ENCODE data around the gene ABCB6. TPM values are rescaled to one million over a fixed set of nuclear protein-coding genes. Genes with fewer than 3 reads are reported as not detected.

ABCB6 gene
- total RNA-seq, 4 donors from 2014 or later = 22.1 to 45.3 (median 31.6) TPM

GRCh38 chr2:219245899-219246230 lies 27.1 kb upstream of the ABCB6 start:
- Histone ChIP-seq H3K9me3 (no peaks in the 10 kb centered on the region), H3K4me3 (peak overlapping the region; percentile 58 to 87 (median 82)), H3K36me3 (peaks cover 8 to 34% (median 11%) of the 10 kb centered on the region in 3 donors), H3K27ac (peak overlapping the region; percentile 93 to 96 (median 95)), H3K4me1 (peaks cover 43 to 64% (median 54%) of the 10 kb centered on the region in 3 donors), H3K27me3 (no peaks in the 10 kb centered on the region)
- intact Hi-C loops (cut with DNase I) = no loop called here
- no peak for DNase-seq
- WGBS, 2 donors = 7 to 19% methylated on average over 4 to 6 of the region's 10 CpGs
- TF ChIP-seq CTCF (IDR thresholded peaks at IDR 0.05) (no peak), POLR2A (IDR thresholded peaks at IDR 0.05) (no peak)

- H3K9me3 ChIP-seq = no peaks in the 10 kb centered on the region
- H3K4me3 ChIP-seq = peak within 1 kb of the TSS; percentile 58 to 87 (median 82)
- intact Hi-C loops (cut with DNase I) = no loop called here
- H3K36me3 ChIP-seq = peaks cover 5 to 29% (median 6%) of the 10 kb centered on the region in 3 donors
- no peaks in the 10 kb centered on the region for H3K27me3 ChIP-seq
- H3K27ac ChIP-seq = peak within 1 kb of the TSS; percentile 93 to 96 (median 95)
- 0% methylated on average over 4 of the region's 46 CpGs; no CpG with 5 or more reads in 1 of the 2 donors for WGBS, 2 donors
- TF ChIP-seq CTCF (IDR thresholded peaks at IDR 0.05) (peak in 3 of 6 experiments; percentile 4 to 19 (median 7)), POLR2A (IDR thresholded peaks at IDR 0.05) (peak in 3 of 4 donors; percentile 34 to 88 (median 64))
- peak; percentile 68 for DNase-seq
- H3K4me1 ChIP-seq = peaks cover 38 to 58% (median 49%) of the 10 kb centered on the region in 3 donors
Measured at GRCh38 chr2:219245148-219245898, 26.6 kb upstream of the ABCB6 start, which contains the start of the genes GLB1L and STK16. GLB1L (minus strand) TSS chr2:219245444; CDS start chr2:219243573, 1,871 bp downstream. STK16 (plus strand) TSS chr2:219245479; CDS start chr2:219246000, 521 bp downstream.

GRCh38 chr2:219244789-219245147 lies 26.0 kb upstream of the ABCB6 start:
- TF ChIP-seq CTCF (IDR thresholded peaks at IDR 0.05) (no peak), POLR2A (IDR thresholded peaks at IDR 0.05) (no peak)
- DNase-seq = no peak
- 35 to 46% methylated on average over 4 of the region's 6 CpGs for WGBS, 2 donors
- no peaks in the 10 kb centered on the region for H3K9me3 ChIP-seq
- H3K4me3 ChIP-seq = peak overlapping the region; percentile 58 to 87 (median 82)
- H3K36me3 ChIP-seq = peaks cover 0 to 25% (median 5%) of the 10 kb centered on the region in 3 donors
- intact Hi-C loops (cut with DNase I) = no loop called here
- no peaks in the 10 kb centered on the region for H3K27me3 ChIP-seq
- H3K4me1 ChIP-seq = peaks cover 32 to 53% (median 43%) of the 10 kb centered on the region in 3 donors
- peak overlapping the region; percentile 93 to 96 (median 95) for H3K27ac ChIP-seq

GRCh38 chr2:219243291-219243761 lies 24.6 kb upstream of the ABCB6 start:
- peak overlapping the region in 1 of 4 donors; percentile 49 for H3K27ac ChIP-seq
- H3K4me1 ChIP-seq = peaks cover 18 to 38% (median 29%) of the 10 kb centered on the region in 3 donors
- H3K27me3 ChIP-seq = no peaks in the 10 kb centered on the region
- DNase-seq = no peak
- no peak for TF ChIP-seq POLR2A (IDR thresholded peaks at IDR 0.05)
- TF ChIP-seq CTCF (IDR thresholded peaks at IDR 0.05) = no peak
- H3K9me3 ChIP-seq = no peaks in the 10 kb centered on the region
- peak overlapping the region in 2 of 4 donors; percentile 27 to 34 for H3K4me3 ChIP-seq
- H3K36me3 ChIP-seq = peaks cover 0 to 30% (median 5%) of the 10 kb centered on the region in 3 donors
- WGBS, 2 donors = 57 to 70% methylated on average over 17 to 18 of the region's 28 CpGs
- intact Hi-C loops (cut with DNase I) = no loop called here

- no peaks in the 10 kb centered on the region for H3K27me3 ChIP-seq
- DNase-seq = no peak
- TF ChIP-seq CTCF (IDR thresholded peaks at IDR 0.05) = no peak
- TF ChIP-seq POLR2A (IDR thresholded peaks at IDR 0.05) = no peak
- no peak overlapping the region for H3K4me3 ChIP-seq
- no peak overlapping the region for H3K27ac ChIP-seq
- intact Hi-C loops (cut with DNase I) = no loop called here
- peaks cover 27 to 79% (median 53%) of the 10 kb centered on the region in 3 donors for H3K36me3 ChIP-seq
- no peaks in the 10 kb centered on the region for H3K9me3 ChIP-seq
- peaks cover 7 to 19% (median 9%) of the 10 kb centered on the region in 3 donors for H3K4me1 ChIP-seq
- 90 to 96% methylated on average over 3 of the region's 3 CpGs for WGBS, 2 donors
Measured at GRCh38 chr2:219234331-219234730, 15.6 kb upstream of the ABCB6 start.
